Trophoblast cell (in vitro differentiated cells and primary cell): ENCODE measurements around the gene KRT76.
"Not testable (repeated sequence)": the region's sequence is repeated elsewhere in the genome, so short reads cannot be mapped to it uniquely, and the experiment has no call there.

Source experiments
- DNase-seq, 2 donors: peaks; one replicate each; pipeline ENCODE4 v3.0.0-alpha.2; 2016
- H2AFZ ChIP-seq: 2 replicates; pipeline ENCODE4 v1.6.1; 2013; ENCODE audit warnings: low read length, moderate library complexity, mild to moderate bottlenecking; ENCODE audit not compliant: insufficient read depth, poor library complexity
- H2AK5ac ChIP-seq: 2 replicates; pipeline ENCODE4 v1.6.1; 2013; ENCODE audit warnings: mild to moderate bottlenecking, low read length
- H2BK120ac ChIP-seq: 2 replicates; pipeline ENCODE4 v1.6.1; 2013; ENCODE audit warnings: low read length, mild to moderate bottlenecking, moderate library complexity; ENCODE audit not compliant: insufficient read depth, poor library complexity
- H2BK12ac ChIP-seq: 2 replicates; pipeline ENCODE4 v1.6.1; 2013; ENCODE audit warnings: mild to moderate bottlenecking, low read length, moderate library complexity
- H2BK5ac ChIP-seq: 2 replicates; pipeline ENCODE4 v1.6.1; 2013; ENCODE audit warnings: low read length, low read depth, moderate library complexity, mild to moderate bottlenecking; ENCODE audit not compliant: poor library complexity
- H3K14ac ChIP-seq: 2 replicates; pipeline ENCODE4 v1.6.1; 2013; ENCODE audit warnings: mild to moderate bottlenecking, low read length
- H3K18ac ChIP-seq: 2 replicates; pipeline ENCODE4 v1.6.1; 2013; ENCODE audit warnings: mild to moderate bottlenecking, low read length
- H3K23ac ChIP-seq: 2 replicates; pipeline ENCODE4 v1.6.1; 2013; ENCODE audit warnings: low read length
- H3K27ac ChIP-seq: 2 replicates; pipeline ENCODE4 v1.5.1; 2013; ENCODE audit warnings: low read depth, mild to moderate bottlenecking, inconsistent platforms, low read length, moderate library complexity
- H3K27me3 ChIP-seq: 2 replicates; pipeline ENCODE4 v1.6.1; 2013; ENCODE audit warnings: inconsistent platforms, mild to moderate bottlenecking, low read length, moderate library complexity; ENCODE audit not compliant: insufficient read depth
- H3K36me3 ChIP-seq, 2 experiments: 1 replicate in 1 of 2; 2 replicates in 1 of 2; pipeline ENCODE4 v1.6.1; 2013; ENCODE audit warnings: low read length in 2 of 2, mild to moderate bottlenecking in 2 of 2, moderate library complexity in 1 of 2; ENCODE audit not compliant: insufficient read depth in 2 of 2, control insufficient read depth in 1 of 2
- H3K4ac ChIP-seq: 2 replicates; pipeline ENCODE4 v1.6.1; 2013; ENCODE audit warnings: low read depth, mild to moderate bottlenecking, low read length, moderate library complexity
- H3K4me1 ChIP-seq, 2 experiments: 1 replicate in 1 of 2; 2 replicates in 1 of 2; pipeline ENCODE4 v1.6.1; 2013; ENCODE audit warnings: low read length in 2 of 2, mild to moderate bottlenecking in 2 of 2, moderate library complexity in 1 of 2; ENCODE audit not compliant: insufficient read depth in 2 of 2, control insufficient read depth in 1 of 2
- H3K4me2 ChIP-seq: 2 replicates; pipeline ENCODE4 v1.6.1; 2013; ENCODE audit warnings: inconsistent platforms, mild to moderate bottlenecking, low read length, moderate library complexity
- H3K4me3 ChIP-seq: 2 replicates; pipeline ENCODE4 v1.5.1; 2013; ENCODE audit warnings: mild to moderate bottlenecking, low read depth, low read length, inconsistent platforms
- H3K79me1 ChIP-seq: one replicate; pipeline ENCODE4 v1.6.1; 2013; ENCODE audit warnings: low read length
- H3K79me2 ChIP-seq: 2 replicates; pipeline ENCODE4 v1.6.1; 2013; ENCODE audit warnings: low read length, mild to moderate bottlenecking; ENCODE audit not compliant: control insufficient read depth, insufficient read depth, poor library complexity
- H3K9ac ChIP-seq: 2 replicates; pipeline ENCODE4 v1.6.1; 2013; ENCODE audit warnings: mild to moderate bottlenecking, low read length
- H3K9me3 ChIP-seq: 2 replicates; pipeline ENCODE4 v1.6.1; 2013; ENCODE audit warnings: low read depth, mild to moderate bottlenecking, control low read depth, inconsistent platforms, low read length; ENCODE audit not compliant: insufficient read depth
- H4K12ac ChIP-seq: 2 replicates; pipeline ENCODE4 v1.6.1; 2013; ENCODE audit warnings: low read depth, mild to moderate bottlenecking, low read length, moderate library complexity
- H4K8ac ChIP-seq: 2 replicates; pipeline ENCODE4 v1.6.1; 2013; ENCODE audit warnings: low read depth, mild to moderate bottlenecking, low read length, moderate library complexity
- H4K91ac ChIP-seq: one replicate; pipeline ENCODE4 v1.6.1; 2013; ENCODE audit warnings: low read depth, mild to moderate bottlenecking, low read length, moderate library complexity
- WGBS: extraction: QIAGEN DNeasy Blood & Tissue Kit; methylation state at CpG from one replicate; pipeline ENCODE4 v1.1.7; 2013; ENCODE audit warnings: missing lambda C conversion rate; ENCODE audit not compliant: insufficient read length, insufficient coverage; ENCODE audit errors: extremely low coverage; 5-methylcytosine and 5-hydroxymethylcytosine counted together

Gene KRT76

GRCh38 chr12:52753283-52753682 is 23.9 kb downstream of the KRT76 start:
- H4K8ac ChIP-seq = no peak overlapping the region
- H4K91ac ChIP-seq = no peak overlapping the region
- H3K4me3 ChIP-seq = no peak overlapping the region
- no peak overlapping the region for H3K27ac ChIP-seq
- no peaks in the 10 kb centered on the region for H3K4me1 ChIP-seq
- H2BK5ac ChIP-seq = no peak overlapping the region
- H3K18ac ChIP-seq = no peak overlapping the region
- no peak overlapping the region for H2BK120ac ChIP-seq
- H3K27me3 ChIP-seq = peaks cover 3% of the 10 kb centered on the region
- H2AFZ ChIP-seq = no peak overlapping the region
- no peaks in the 10 kb centered on the region for H3K36me3 ChIP-seq
- H3K79me1 ChIP-seq = no peaks in the 10 kb centered on the region
- no peak overlapping the region for H3K4ac ChIP-seq
- H2BK12ac ChIP-seq = no peak overlapping the region
- no peak overlapping the region for H3K23ac ChIP-seq
- WGBS = no CpG with 5 or more reads among the region's 3 CpGs
- H3K4me2 ChIP-seq = no peak overlapping the region
- H4K12ac ChIP-seq = no peak overlapping the region
- no peak overlapping the region for H2AK5ac ChIP-seq
- no peak overlapping the region for H3K14ac ChIP-seq
- no peak for DNase-seq
- H3K79me2 ChIP-seq = no peaks in the 10 kb centered on the region
- no peak overlapping the region for H3K9ac ChIP-seq
- peaks cover 7% of the 10 kb centered on the region for H3K9me3 ChIP-seq

DNA sequence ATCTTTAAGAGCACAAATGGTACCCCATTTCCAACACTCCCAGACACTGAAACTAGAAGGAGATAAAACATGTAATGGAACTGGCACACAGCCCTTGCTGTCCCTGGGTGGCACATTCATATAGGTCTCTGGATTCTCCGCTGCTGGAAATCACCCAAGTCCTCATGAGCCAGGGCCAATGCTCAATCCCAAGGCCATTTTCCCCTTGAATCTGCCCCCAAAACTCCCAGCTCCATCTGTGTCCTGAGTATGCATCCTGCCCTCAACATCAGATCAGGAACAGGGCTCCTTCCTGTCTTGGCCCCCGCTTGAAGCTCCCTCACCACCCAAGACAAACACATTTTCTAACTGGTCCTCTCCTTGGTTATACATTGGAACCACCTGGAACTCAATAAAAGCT is 24.6 kb downstream of the KRT76 start:
- Histone ChIP-seq H3K4me3 (no peak overlapping the region), H3K18ac (no peak overlapping the region), H3K9me3 (peaks cover 7% of the 10 kb centered on the region), H2BK120ac (no peak overlapping the region), H3K27ac (no peak overlapping the region), H3K23ac (no peak overlapping the region), H4K8ac (no peak overlapping the region), H3K4me1 (no peaks in the 10 kb centered on the region), H3K4ac (no peak overlapping the region), H2AFZ (no peak overlapping the region), H3K79me2 (no peaks in the 10 kb centered on the region), H4K91ac (no peak overlapping the region), H3K4me2 (no peak overlapping the region), H3K9ac (no peak overlapping the region), H3K36me3 (no peaks in the 10 kb centered on the region), H2BK5ac (no peak overlapping the region), H3K79me1 (no peaks in the 10 kb centered on the region), H3K14ac (no peak overlapping the region), H2BK12ac (no peak overlapping the region), H2AK5ac (no peak overlapping the region), H3K27me3 (peaks cover 2% of the 10 kb centered on the region), H4K12ac (no peak overlapping the region)
- no peak for DNase-seq
- WGBS = no CpG with 5 or more reads among the region's 2 CpGs

DNA sequence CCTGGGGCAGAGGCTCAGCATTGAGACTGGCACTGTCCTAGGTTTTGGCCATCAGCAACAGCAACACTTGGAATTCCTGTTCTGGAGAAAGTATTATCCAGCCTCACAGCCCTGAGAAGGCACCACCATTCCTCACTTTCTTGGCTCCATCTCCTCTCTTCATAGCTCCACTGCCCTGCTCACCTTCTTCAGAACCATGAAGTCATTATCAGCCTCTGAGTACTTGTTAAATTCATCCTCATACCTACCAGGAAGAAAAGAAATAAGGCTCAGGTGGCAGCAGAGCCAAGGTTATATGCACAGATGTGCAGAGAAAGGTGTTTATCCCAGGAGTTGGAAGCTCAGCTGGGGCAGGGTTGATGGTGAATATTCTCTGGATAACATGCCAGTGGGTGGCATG is 25.4 kb downstream of the KRT76 start:
- Histone ChIP-seq H2AFZ (no peak overlapping the region), H2BK12ac (no peak overlapping the region), H3K4me3 (no peak overlapping the region), H3K14ac (no peak overlapping the region), H3K36me3 (no peaks in the 10 kb centered on the region), H3K27ac (no peak overlapping the region), H4K91ac (no peak overlapping the region), H3K79me1 (no peaks in the 10 kb centered on the region), H3K4me1 (no peaks in the 10 kb centered on the region), H3K18ac (no peak overlapping the region), H3K27me3 (no peaks in the 10 kb centered on the region), H3K79me2 (no peaks in the 10 kb centered on the region), H2BK120ac (no peak overlapping the region), H3K4me2 (no peak overlapping the region), H2BK5ac (no peak overlapping the region), H4K12ac (no peak overlapping the region), H3K23ac (no peak overlapping the region), H4K8ac (no peak overlapping the region), H3K4ac (no peak overlapping the region), H3K9me3 (peaks cover 4% of the 10 kb centered on the region), H3K9ac (no peak overlapping the region), H2AK5ac (no peak overlapping the region)
- no peak for DNase-seq

GRCh38 chr12:52750532-52750931 is 26.6 kb downstream of the KRT76 start:
- H3K79me2 ChIP-seq, H3K27me3 ChIP-seq, DNase-seq, H3K4me1 ChIP-seq, H3K9me3 ChIP-seq, H3K36me3 ChIP-seq, H2BK5ac ChIP-seq, H3K14ac ChIP-seq, H3K9ac ChIP-seq, H4K12ac ChIP-seq, H3K27ac ChIP-seq, H3K4me2 ChIP-seq, H3K4me3 ChIP-seq, H3K4ac ChIP-seq, H4K8ac ChIP-seq, H4K91ac ChIP-seq, H2AFZ ChIP-seq, H3K18ac ChIP-seq, H2AK5ac ChIP-seq, H2BK120ac ChIP-seq, H3K79me1 ChIP-seq, H2BK12ac ChIP-seq, H3K23ac ChIP-seq: not testable (repeated sequence)
- no CpG with 5 or more reads among the region's 3 CpGs for WGBS

GRCh38 chr12:52749827-52750226 is 27.3 kb downstream of the KRT76 start:
- no peak for DNase-seq
- Histone ChIP-seq H3K36me3 (no peaks in the 10 kb centered on the region), H3K9ac (no peak overlapping the region), H3K23ac (no peak overlapping the region), H2BK120ac (no peak overlapping the region), H3K9me3 (peaks cover 6% of the 10 kb centered on the region), H4K12ac (no peak overlapping the region), H3K18ac (no peak overlapping the region), H3K27ac (no peak overlapping the region), H3K4ac (no peak overlapping the region), H4K91ac (no peak overlapping the region), H2AK5ac (no peak overlapping the region), H3K4me1 (no peaks in the 10 kb centered on the region), H2BK12ac (no peak overlapping the region), H2BK5ac (no peak overlapping the region), H3K4me3 (no peak overlapping the region), H4K8ac (no peak overlapping the region), H3K14ac (no peak overlapping the region), H3K4me2 (no peak overlapping the region), H3K79me1 (no peaks in the 10 kb centered on the region), H2AFZ (no peak overlapping the region), H3K27me3 (peaks cover 5% of the 10 kb centered on the region), H3K79me2 (no peaks in the 10 kb centered on the region)
- no CpG with 5 or more reads among the region's 3 CpGs for WGBS
